Measurements from ENCODE around the gene NTNG1. TPM values are rescaled to one million over a fixed set of nuclear protein-coding genes. Genes with fewer than 3 reads are reported as not detected.

The NTNG1 gene
- total RNA-seq, 2 donors from 2014 or later = 0.26 to 4.9 TPM

DNA sequence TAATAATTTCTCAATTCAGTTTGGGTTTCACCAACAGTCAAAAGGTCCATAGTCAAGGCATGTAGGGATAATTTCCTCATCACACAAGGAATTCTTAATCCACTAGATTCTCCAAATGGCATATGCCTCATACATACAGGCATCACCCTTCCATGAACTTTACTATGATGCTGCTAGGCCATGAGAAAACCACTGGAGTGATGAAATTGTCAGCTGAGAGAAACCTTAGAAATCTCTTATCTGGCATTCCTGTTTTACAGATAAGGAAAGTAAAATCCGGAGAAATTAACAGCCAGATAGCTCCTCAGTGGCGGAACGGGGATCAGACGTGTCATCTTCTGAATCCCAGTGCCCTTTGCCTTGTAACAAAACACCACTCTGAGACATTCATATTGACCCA is 274.4 kb downstream of the NTNG1 start:
- WGBS, 2 donors = 47 to 50% methylated on average over 4 of the region's 4 CpGs
- Histone ChIP-seq H3K4me1 (no peaks in the 10 kb centered on the region), H3K36me3 (replicated peaks in 1 of 2; ENCODE audit: insufficient read depth in 1 of 2, low read depth in 2 of 2) (no peaks in the 10 kb centered on the region), H3K27me3 (no peaks in the 10 kb centered on the region), H3K4me3 (no peak overlapping the region), H3K9me3 (no peaks in the 10 kb centered on the region), H3K27ac (no peak overlapping the region)
- intact Hi-C loops (cut with DNase I) = no loop called here
- no peak for DNase-seq
- TF ChIP-seq POLR2A (IDR thresholded peaks at IDR 0.05) = no peak
- TF ChIP-seq, protein P1, sequence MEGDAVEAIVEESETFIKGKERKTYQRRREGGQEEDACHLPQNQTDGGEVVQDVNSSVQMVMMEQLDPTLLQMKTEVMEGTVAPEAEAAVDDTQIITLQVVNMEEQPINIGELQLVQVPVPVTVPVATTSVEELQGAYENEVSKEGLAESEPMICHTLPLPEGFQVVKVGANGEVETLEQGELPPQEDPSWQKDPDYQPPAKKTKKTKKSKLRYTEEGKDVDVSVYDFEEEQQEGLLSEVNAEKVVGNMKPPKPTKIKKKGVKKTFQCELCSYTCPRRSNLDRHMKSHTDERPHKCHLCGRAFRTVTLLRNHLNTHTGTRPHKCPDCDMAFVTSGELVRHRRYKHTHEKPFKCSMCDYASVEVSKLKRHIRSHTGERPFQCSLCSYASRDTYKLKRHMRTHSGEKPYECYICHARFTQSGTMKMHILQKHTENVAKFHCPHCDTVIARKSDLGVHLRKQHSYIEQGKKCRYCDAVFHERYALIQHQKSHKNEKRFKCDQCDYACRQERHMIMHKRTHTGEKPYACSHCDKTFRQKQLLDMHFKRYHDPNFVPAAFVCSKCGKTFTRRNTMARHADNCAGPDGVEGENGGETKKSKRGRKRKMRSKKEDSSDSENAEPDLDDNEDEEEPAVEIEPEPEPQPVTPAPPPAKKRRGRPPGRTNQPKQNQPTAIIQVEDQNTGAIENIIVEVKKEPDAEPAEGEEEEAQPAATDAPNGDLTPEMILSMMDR (IDR thresholded peaks at IDR 0.05) = no peak
- no peak for ATAC-seq

DNA sequence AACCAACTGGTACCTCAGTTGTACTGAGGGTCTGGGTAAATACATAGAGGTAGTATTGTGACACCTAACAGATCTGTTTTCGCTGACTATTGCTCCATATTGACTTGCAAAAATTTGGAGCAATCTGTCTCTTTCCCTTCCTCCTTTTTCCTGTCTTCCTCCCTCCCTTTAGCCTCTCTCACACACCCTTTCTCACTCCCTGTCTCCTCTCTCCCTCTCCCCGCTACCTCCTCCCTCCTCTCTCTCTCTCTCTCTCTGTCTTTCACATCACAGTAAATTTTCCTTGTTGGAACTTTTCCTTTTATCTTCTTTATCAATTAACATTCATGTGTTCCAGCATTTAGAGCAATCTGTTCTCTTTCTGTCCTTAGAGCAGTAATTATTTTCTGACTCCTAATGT is 278.2 kb downstream of the NTNG1 start:
- Histone ChIP-seq H3K27ac (no peak overlapping the region), H3K9me3 (no peaks in the 10 kb centered on the region), H3K27me3 (no peaks in the 10 kb centered on the region), H3K4me1 (no peaks in the 10 kb centered on the region), H3K36me3 (replicated peaks in 1 of 2; ENCODE audit: insufficient read depth in 1 of 2, low read depth in 2 of 2) (no peaks in the 10 kb centered on the region), H3K4me3 (no peak overlapping the region)
- intact Hi-C loops (cut with DNase I) = no loop called here
- 60 to 68% methylated on average over 2 of the region's 2 CpGs for WGBS, 2 donors
- ATAC-seq = no peak
- no peak for TF ChIP-seq POLR2A (IDR thresholded peaks at IDR 0.05)
- TF ChIP-seq, protein P1 (IDR thresholded peaks at IDR 0.05) = no peak
- no peak for DNase-seq

DNA sequence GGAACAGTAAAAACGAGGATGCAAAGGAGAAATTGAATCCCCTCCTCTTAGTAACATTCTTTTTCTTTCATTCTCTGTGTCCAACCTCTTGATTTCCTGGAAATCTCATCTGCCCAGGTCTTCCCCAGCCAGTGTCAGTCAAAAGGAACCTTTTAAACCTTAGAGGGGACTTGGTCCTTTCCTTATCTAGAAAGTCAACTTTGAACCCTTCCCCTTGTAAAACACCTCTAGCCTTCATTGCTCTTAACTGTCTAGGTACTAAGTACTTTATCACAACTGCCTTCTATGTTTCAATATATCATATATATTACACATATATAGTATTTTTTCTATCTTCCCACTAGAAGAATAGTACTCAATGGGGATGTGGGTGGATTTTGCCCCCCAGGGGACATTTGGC is 282.1 kb downstream of the NTNG1 start:
- Histone ChIP-seq H3K4me1 (no peaks in the 10 kb centered on the region), H3K36me3 (replicated peaks in 1 of 2; ENCODE audit: insufficient read depth in 1 of 2, low read depth in 2 of 2) (no peaks in the 10 kb centered on the region), H3K9me3 (no peaks in the 10 kb centered on the region), H3K4me3 (no peak overlapping the region), H3K27ac (no peak overlapping the region), H3K27me3 (no peaks in the 10 kb centered on the region)
- ATAC-seq = no peak
- no peak for DNase-seq
- TF ChIP-seq POLR2A (IDR thresholded peaks at IDR 0.05) = no peak
- TF ChIP-seq, protein P1 (IDR thresholded peaks at IDR 0.05) = no peak
- 22 to 42% methylated on average over 1 of the region's 1 CpG for WGBS, 2 donors
- intact Hi-C loops (cut with DNase I) = loop anchor here (10.0 kb wide), 1 partner anchor 332 kb away; no protein-coding TSS in a partner anchor

DNA sequence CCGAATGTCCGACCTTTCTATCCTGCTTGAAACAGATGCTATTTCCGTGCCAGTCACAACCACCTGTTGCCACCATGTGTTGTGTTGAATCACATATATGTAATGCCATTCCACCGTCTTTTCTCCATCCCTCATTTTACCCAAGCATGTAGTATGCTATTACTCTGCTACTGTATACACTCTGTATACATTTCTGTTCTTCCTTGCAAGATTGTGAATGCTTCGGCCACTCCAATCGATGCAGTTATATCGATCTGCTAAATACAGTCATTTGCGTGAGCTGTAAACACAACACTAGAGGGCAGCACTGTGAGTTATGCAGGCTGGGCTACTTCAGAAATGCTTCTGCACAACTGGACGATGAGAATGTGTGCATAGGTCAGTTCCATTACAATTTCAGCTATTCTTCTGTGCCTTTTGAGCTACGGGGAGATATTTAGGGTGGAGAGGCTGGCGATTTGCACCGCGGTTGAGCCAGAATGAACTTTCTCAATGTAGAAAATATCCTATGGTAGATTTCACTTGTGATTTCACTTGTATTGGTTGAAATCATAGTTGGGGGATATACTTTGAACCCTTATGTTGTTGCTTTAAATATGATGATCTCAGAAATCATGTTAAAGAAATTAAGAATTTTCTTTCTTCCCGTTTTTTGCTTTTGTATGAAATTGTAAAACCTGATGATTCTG is 289.8 kb downstream of the NTNG1 start:
- Histone ChIP-seq H3K9me3 (no peaks in the 10 kb centered on the region), H3K36me3 (replicated peaks in 1 of 2; ENCODE audit: insufficient read depth in 1 of 2, low read depth in 2 of 2) (no peaks in the 10 kb centered on the region), H3K4me3 (no peak overlapping the region), H3K27ac (no peak overlapping the region), H3K27me3 (no peaks in the 10 kb centered on the region), H3K4me1 (no peaks in the 10 kb centered on the region)
- DNase-seq = peak; percentile 37 to 61 (median 50)
- TF ChIP-seq, protein P1 (IDR thresholded peaks at IDR 0.05) = peak; percentile 56 to 74 (median 68)
- no peak for TF ChIP-seq POLR2A (IDR thresholded peaks at IDR 0.05)
- intact Hi-C loops (cut with DNase I) = no loop called here
- 25 to 31% methylated on average over 14 of the region's 14 CpGs for WGBS, 2 donors
- ATAC-seq = peak; percentile 77

DNA sequence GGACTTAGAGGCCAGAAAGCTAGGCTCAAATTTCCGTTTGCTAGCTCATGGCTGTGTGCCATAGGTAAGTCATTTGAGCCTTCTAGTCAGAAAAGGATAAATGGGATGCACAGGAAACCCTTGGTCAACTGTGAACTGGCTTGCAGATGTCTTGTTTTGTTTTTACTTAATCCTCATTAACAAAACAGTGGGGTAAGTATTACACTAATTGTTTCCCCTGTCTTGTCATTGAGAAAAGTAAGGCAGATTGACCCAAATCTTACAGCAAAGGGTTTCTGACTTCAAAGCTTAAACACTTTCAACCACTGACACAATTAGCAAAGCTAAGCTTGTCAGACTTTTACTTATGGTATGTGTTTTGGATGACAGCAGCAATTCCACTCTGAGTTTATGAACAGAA is 291.3 kb downstream of the NTNG1 start:
- WGBS, 2 donors = 25 to 41% methylated on average over 1 of the region's 1 CpG
- DNase-seq (no peak), ATAC-seq (no peak)
- no peak for TF ChIP-seq POLR2A (IDR thresholded peaks at IDR 0.05)
- TF ChIP-seq, protein P1 (IDR thresholded peaks at IDR 0.05) = no peak
- Histone ChIP-seq H3K4me1 (no peaks in the 10 kb centered on the region), H3K27ac (no peak overlapping the region), H3K27me3 (no peaks in the 10 kb centered on the region), H3K9me3 (no peaks in the 10 kb centered on the region), H3K36me3 (replicated peaks in 1 of 2; ENCODE audit: insufficient read depth in 1 of 2, low read depth in 2 of 2) (no peaks in the 10 kb centered on the region), H3K4me3 (no peak overlapping the region)
- intact Hi-C loops (cut with DNase I) = no loop called here
